ENCODE results near the gene GPSM3. TPM values are rescaled to one million over a fixed set of nuclear protein-coding genes. Genes with fewer than 3 reads are reported as not detected.
A peak's percentile ranks its signal among the peaks of the same experiment; 100 is the strongest.

GPSM3 gene
- polyA plus RNA-seq, 1 experiment, result 4.7 TPM

DNA sequence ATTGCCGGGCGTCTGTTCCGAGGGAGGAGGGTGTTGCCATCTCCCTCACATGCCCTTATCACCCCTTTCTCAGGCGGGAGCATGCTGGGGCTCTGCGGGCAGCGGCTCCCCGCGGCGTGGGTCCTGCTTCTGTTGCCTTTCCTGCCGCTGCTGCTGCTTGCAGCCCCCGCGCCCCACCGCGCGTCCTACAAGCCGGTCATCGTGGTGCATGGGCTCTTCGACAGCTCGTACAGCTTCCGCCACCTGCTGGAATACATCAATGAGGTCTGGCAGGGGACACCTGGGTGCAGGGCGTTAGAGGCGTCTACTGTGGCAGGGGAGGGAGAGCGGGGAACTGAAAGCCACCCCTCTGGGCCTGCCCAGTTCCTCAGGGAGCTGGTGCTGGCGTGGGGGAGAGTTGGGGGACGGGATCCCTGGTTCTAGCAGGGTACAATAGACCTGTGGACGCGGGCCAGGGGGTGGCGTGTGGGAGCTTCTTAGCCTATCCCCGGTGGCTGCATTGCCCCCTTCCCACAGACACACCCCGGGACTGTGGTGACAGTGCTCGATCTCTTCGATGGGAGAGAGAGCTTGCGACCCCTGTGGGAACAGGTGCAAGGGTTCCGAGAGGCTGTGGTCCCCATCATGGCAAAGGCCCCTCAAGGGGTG is 37.8 kb downstream of the GPSM3 start:
- H3K4me3 ChIP-seq (ENCODE audit: low read depth, low read length), result peak overlapping the region; percentile 79
- POLR2A ChIA-PET, result interaction anchor here (1.1 to 1.2 kb wide), 2 partner anchors 25 to 41 kb away, joined by 4 to 5 read pairs; partner anchors contain the start of gene FKBPL
- peaks cover 3% of the 10 kb centered on the region for H3K27me3 ChIP-seq (ENCODE audit: control insufficient read depth, insufficient read depth, low read length)
- CTCF ChIA-PET, result interaction anchor here (0.8 to 1.1 kb wide), 4 partner anchors 22 to 364 kb away, joined by 3 to 4 read pairs (median 4); no protein-coding TSS in a partner anchor
- DNase-seq (ENCODE audit: low read depth, low spot score), result no peak
- TF ChIP-seq, protein P1, sequence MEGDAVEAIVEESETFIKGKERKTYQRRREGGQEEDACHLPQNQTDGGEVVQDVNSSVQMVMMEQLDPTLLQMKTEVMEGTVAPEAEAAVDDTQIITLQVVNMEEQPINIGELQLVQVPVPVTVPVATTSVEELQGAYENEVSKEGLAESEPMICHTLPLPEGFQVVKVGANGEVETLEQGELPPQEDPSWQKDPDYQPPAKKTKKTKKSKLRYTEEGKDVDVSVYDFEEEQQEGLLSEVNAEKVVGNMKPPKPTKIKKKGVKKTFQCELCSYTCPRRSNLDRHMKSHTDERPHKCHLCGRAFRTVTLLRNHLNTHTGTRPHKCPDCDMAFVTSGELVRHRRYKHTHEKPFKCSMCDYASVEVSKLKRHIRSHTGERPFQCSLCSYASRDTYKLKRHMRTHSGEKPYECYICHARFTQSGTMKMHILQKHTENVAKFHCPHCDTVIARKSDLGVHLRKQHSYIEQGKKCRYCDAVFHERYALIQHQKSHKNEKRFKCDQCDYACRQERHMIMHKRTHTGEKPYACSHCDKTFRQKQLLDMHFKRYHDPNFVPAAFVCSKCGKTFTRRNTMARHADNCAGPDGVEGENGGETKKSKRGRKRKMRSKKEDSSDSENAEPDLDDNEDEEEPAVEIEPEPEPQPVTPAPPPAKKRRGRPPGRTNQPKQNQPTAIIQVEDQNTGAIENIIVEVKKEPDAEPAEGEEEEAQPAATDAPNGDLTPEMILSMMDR (IDR thresholded peaks at IDR 0.05; ENCODE audit: low read depth, low read length), result peak; percentile 55
- H3K9me3 ChIP-seq (ENCODE audit: control insufficient read depth, insufficient read depth, low read length), result peaks cover 2% of the 10 kb centered on the region; the same call in 1 of the 2 replicates
- peak overlapping the region; percentile 81 for H3K27ac ChIP-seq (ENCODE audit: low read depth, low read length)

GRCh38 chr6:32153564-32154513 is 38.6 kb downstream of the GPSM3 start, which contains the start of gene PPT2:
TSS of gene PPT2 (plus strand) at chr6:32154141. CDS start at chr6:32154595, 454 bp downstream.
- H3K27me3 ChIP-seq (ENCODE audit: control insufficient read depth, insufficient read depth, low read length), result peaks cover 10% of the 10 kb centered on the region
- TF ChIP-seq, protein P1 (IDR thresholded peaks at IDR 0.05; ENCODE audit: low read depth, low read length), result peak; percentile 45
- DNase-seq (ENCODE audit: low read depth, low spot score), result peak; percentile 76
- H3K9me3 ChIP-seq (ENCODE audit: control insufficient read depth, insufficient read depth, low read length), result peaks cover 10% of the 10 kb centered on the region
- ChIA-PET CTCF (interaction anchor here (1.1 kb wide), 1 partner anchor 40 kb away, joined by 3 read pairs; no protein-coding TSS in a partner anchor), POLR2A (interaction anchor here (1.0 to 1.2 kb wide), 3 partner anchors 24 to 42 kb away, joined by 4 to 5 read pairs (median 4); partner anchors contain the start of genes ATF6B and FKBPL)
- H3K4me3 ChIP-seq (ENCODE audit: low read depth, low read length), result peak within 1 kb of the TSS; percentile 79
- peak within 1 kb of the TSS; percentile 81 for H3K27ac ChIP-seq (ENCODE audit: low read depth, low read length)

GRCh38 chr6:32152769-32153563 is 39.5 kb downstream of the GPSM3 start:
- TF ChIP-seq, protein P1 (IDR thresholded peaks at IDR 0.05; ENCODE audit: low read depth, low read length), result no peak
- no peak for DNase-seq (ENCODE audit: low read depth, low spot score)
- Histone ChIP-seq H3K4me3 (ENCODE audit: low read depth, low read length) (peak overlapping the region; percentile 79), H3K27me3 (ENCODE audit: control insufficient read depth, insufficient read depth, low read length) (peaks cover 17% of the 10 kb centered on the region), H3K9me3 (ENCODE audit: control insufficient read depth, insufficient read depth, low read length) (peaks cover 13% of the 10 kb centered on the region), H3K27ac (ENCODE audit: low read depth, low read length) (peak overlapping the region; percentile 81)
- ChIA-PET CTCF (interaction anchor here (1.0 to 1.5 kb wide), 2 partner anchors 37 to 42 kb away, joined by 4 to 5 read pairs; no protein-coding TSS in a partner anchor), POLR2A (interaction anchor here (0.7 to 1.0 kb wide), 2 partner anchors 25 to 46 kb away, joined by 4 read pairs; partner anchors contain the start of gene ATF6B)

DNA sequence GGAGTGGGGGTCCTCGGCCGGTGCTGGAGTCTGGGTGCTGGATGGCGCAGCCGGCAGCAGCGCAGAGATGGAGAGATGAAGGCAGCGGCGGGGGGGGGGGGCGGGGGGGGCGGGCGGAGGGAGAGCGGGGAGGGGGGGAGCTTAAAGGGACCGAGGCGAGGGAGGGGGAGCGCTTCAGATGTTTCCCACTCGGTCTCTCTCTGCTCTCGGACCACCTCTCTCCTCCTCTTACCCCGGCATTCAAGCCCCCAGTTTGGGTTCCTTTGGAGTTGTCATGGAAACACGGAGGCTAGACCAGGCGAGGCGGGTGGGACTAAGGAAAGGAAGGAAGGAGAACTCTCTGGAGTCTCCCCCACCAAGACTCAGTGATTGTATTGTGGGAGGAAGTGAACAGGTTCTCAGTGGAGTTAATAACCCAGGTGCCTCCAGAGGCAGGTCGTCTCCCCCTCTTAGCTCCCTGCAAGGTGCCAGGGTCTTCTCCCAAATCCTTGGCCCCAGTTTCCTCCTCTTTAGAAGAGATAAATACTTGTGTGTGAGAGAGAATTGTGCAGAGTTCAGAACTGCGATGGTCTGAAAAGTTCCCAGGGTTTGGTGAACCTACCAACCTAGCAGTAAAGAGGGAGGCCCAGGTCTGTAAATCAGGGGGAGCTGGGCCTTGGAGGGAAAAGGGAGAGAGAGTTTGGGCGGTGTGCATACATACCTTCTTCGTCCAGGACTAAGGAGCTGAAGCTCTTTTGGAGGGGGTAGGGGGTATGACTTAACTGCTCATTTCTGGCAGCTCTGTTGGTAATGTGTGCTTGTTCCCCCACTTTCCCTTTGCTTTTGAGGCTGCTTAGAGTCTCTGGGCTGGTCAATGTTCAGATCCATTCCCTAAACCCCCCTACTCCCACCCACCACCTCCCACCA is 40.3 kb downstream of the GPSM3 start, which contains the start of gene PRRT1:
Gene PRRT1, minus strand, starts transcription at position 77 of the 906 bp plus-strand sequence. CDS start 112 bp downstream, outside the sequence.
- CTCF ChIA-PET, result interaction anchor here (0.6 to 1.5 kb wide), 4 partner anchors 26 to 43 kb away, joined by 4 to 7 read pairs (median 5); no protein-coding TSS in a partner anchor
- peaks cover 26% of the 10 kb centered on the region for H3K27me3 ChIP-seq (ENCODE audit: control insufficient read depth, insufficient read depth, low read length)
- TF ChIP-seq, protein P1 (IDR thresholded peaks at IDR 0.05; ENCODE audit: low read depth, low read length), result no peak
- H3K4me3 ChIP-seq (ENCODE audit: low read depth, low read length), result peak within 1 kb of the TSS; percentile 79
- peaks cover 13% of the 10 kb centered on the region for H3K9me3 ChIP-seq (ENCODE audit: control insufficient read depth, insufficient read depth, low read length)
- POLR2A ChIA-PET, result interaction anchor here (0.7 to 1.0 kb wide), 2 partner anchors 24 to 45 kb away, joined by 4 read pairs; partner anchors contain the start of gene ATF6B
- no peak for DNase-seq (ENCODE audit: low read depth, low spot score)
- peak within 1 kb of the TSS; percentile 68 for H3K27ac ChIP-seq (ENCODE audit: low read depth, low read length)

Measured in AG04450 (cell line).